AG04449 (cell line): ENCODE results near the gene UBXN10.
"Not testable (repeated sequence)": the region's sequence is repeated elsewhere in the genome, so short reads cannot be mapped to it uniquely, and the experiment has no call there.

ENCODE experiments used
- CTCF ChIA-PET: fragments of 350-600 bp; formaldehyde crosslinking; extraction: SDS; loops from one replicate; lab custom pipeline; 2021; ENCODE audit warnings: antibody characterized with exemption; lab: Yijun Ruan, JAX
- POLR2A ChIA-PET: fragments of 400-600, 350-600 bp; formaldehyde crosslinking; extraction: SDS; loops from one replicate; lab custom pipeline; 2020; ENCODE audit warnings: antibody characterized with exemption, inconsistent platforms; lab: Yijun Ruan, JAX
- DNase-seq: peaks from one replicate; pipeline ENCODE4 v3.0.0-alpha.2; 2010; ENCODE audit warnings: low read depth, low spot score
- H3K4me3 ChIP-seq: 2 replicates; pipeline ENCODE4 v1.5.1; 2011; ENCODE audit warnings: low read depth, mild to moderate bottlenecking, control low read depth, low read length
- TF ChIP-seq, protein P1 (sequence below): IDR thresholded peaks from one replicate; pipeline ENCODE4 v1.5.1; 2011; ENCODE audit warnings: mild to moderate bottlenecking, moderate library complexity, low read length, control low read depth, inconsistent platforms; ENCODE audit not compliant: insufficient read depth; ENCODE audit errors: missing control alignments

UBXN10 gene

DNA sequence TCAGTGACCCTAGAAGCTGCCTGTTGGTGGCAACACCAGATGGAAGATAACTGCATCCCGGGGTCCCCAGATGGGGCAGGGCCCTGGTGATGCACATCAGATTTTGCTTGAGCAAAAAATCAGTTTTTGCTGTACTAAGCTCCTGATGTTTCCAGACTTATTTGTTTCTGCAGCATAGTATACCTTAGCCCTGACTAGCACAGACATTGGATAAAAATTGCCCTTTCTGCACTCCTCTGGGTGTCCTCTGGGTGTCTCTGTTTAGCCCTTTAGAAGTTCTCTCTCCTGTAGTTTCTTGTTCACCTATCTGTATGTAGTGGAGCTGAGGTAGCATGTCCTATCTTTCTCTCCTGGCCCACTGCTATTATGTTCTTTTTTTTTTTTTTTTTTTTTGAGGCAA is 30.7 kb downstream of the UBXN10 start:
- no peak overlapping the region for H3K4me3 ChIP-seq
- DNase-seq: no peak
- POLR2A ChIA-PET: no interaction called here
- CTCF ChIA-PET: interaction anchor here (0.9 to 6.0 kb wide), 7 partner anchors 11 to 276 kb away, joined by 3 to 80 read pairs (median 3); no protein-coding TSS in a partner anchor
- TF ChIP-seq, protein P1, sequence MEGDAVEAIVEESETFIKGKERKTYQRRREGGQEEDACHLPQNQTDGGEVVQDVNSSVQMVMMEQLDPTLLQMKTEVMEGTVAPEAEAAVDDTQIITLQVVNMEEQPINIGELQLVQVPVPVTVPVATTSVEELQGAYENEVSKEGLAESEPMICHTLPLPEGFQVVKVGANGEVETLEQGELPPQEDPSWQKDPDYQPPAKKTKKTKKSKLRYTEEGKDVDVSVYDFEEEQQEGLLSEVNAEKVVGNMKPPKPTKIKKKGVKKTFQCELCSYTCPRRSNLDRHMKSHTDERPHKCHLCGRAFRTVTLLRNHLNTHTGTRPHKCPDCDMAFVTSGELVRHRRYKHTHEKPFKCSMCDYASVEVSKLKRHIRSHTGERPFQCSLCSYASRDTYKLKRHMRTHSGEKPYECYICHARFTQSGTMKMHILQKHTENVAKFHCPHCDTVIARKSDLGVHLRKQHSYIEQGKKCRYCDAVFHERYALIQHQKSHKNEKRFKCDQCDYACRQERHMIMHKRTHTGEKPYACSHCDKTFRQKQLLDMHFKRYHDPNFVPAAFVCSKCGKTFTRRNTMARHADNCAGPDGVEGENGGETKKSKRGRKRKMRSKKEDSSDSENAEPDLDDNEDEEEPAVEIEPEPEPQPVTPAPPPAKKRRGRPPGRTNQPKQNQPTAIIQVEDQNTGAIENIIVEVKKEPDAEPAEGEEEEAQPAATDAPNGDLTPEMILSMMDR: peak; percentile 18

DNA sequence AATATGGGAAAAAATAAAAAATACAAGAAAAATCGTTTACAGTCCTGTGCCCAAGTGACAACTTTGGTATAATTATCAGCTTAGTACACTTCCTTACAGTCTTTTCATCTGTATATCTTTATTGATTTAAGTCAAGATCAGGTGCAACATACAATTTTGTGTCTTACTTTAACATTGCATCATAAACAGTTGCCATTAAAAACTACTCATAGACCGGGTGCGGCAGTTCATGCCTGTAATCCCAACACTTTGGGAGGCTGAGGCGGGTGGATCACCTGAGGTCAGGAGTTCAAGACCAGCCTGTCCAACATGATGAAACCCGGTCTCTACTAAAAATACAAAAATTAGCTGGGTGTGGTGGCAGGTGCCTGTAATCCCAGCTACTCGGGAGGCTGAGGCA is 33.2 kb downstream of the UBXN10 start:
- DNase-seq, POLR2A ChIA-PET, H3K4me3 ChIP-seq: not testable (repeated sequence)
- CTCF ChIA-PET: interaction anchor here (0.8 to 6.0 kb wide), 8 partner anchors 9 to 274 kb away, joined by 3 to 80 read pairs (median 4); no protein-coding TSS in a partner anchor

DNA sequence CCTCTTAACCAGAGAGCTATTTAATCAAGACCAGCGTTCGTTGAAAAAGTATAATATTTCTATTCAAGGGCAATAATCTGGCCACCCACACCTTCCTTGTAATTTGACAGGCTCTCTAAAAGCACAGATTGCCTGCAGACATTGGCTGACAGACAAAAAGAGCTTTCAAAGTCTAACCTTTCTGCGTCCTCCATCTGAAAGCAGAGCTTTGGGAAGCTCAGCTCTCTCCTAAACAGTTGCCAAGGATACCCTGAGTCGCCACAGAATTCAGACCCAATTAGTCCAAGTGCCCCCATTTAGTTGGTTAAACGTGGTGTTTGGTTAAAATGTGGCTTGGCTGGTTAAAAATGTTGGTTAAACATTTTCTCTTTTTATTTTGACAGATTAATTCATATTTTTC is 34.1 kb downstream of the UBXN10 start:
- H3K4me3 ChIP-seq: no peak overlapping the region
- CTCF ChIA-PET: interaction anchor here (1.2 to 6.0 kb wide), 4 partner anchors 10 to 273 kb away, joined by 3 to 80 read pairs (median 6); no protein-coding TSS in a partner anchor
- POLR2A ChIA-PET: no interaction called here
- DNase-seq: no peak
- TF ChIP-seq, protein P1: no peak

DNA sequence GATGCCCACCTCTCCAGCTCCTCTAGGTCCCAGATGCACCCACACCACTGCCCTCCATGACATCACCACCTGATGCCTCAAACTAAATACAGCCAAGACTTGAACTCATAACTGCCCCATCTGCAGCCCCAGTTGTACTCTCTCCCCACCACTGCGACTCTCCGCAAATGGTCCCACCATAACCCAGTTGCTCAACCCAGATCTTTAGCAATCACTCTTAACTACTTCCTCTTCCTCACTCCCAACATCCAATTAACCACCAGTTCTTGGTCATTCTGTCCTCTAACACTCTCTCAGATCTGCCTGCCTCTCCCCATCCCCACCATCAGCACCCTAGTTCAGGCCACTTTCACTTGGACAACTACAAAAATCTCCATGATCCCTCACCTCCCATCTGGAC is 37.2 kb downstream of the UBXN10 start:
- ChIA-PET CTCF (interaction anchor here (1.3 to 2.8 kb wide), 2 partner anchors 10 to 272 kb away, joined by 3 to 15 read pairs; no protein-coding TSS in a partner anchor), POLR2A (no interaction called here)
- TF ChIP-seq, protein P1: no peak
- H3K4me3 ChIP-seq: no peak overlapping the region
- DNase-seq: no peak

DNA sequence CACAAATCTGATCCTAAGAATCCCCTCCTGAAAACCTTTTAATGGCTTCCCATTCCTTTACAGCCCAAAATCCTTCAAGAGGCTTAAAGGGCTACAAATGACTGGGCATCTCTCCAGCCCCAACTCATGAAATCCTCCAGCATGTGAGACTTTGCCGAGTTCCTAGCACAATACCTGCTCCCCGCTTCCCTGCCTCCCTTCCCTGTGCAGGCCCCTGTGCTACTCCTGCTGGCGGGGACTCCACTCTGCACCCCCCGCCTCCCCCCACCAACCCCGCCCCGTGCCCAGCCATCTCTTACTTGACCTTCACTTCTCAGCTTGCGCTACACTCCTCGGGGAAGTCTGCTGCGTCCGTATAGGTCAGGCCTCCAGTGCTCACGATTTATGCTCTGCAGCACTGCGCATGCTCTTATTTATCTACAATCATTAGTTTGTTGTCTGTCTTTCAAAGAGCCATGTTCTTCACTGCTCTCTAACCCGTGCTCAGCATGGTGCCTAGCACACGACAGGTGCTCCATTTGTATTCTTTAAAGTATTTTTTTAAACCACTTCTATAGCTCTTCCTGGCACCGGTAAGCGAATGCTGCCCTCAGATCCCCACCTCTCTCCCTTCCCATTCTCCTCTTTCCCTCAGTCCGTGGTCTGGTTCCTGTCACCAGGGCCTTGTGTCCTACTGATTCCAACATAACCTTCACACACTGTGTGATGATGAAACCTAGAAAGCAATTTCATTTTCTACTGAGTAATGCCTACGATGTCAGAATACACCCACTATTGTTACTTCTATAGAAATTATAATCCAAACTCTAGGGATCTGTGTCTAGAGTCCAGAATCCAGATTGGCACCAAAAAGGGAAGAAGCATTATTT is 37.9 kb downstream of the UBXN10 start:
- POLR2A ChIA-PET: no interaction called here
- TF ChIP-seq, protein P1: no peak
- CTCF ChIA-PET: interaction anchor here (2.8 to 3.3 kb wide), 2 partner anchors 11 kb away, joined by 15 to 23 read pairs; no protein-coding TSS in a partner anchor
- DNase-seq: no peak
- no peak overlapping the region for H3K4me3 ChIP-seq

DNA sequence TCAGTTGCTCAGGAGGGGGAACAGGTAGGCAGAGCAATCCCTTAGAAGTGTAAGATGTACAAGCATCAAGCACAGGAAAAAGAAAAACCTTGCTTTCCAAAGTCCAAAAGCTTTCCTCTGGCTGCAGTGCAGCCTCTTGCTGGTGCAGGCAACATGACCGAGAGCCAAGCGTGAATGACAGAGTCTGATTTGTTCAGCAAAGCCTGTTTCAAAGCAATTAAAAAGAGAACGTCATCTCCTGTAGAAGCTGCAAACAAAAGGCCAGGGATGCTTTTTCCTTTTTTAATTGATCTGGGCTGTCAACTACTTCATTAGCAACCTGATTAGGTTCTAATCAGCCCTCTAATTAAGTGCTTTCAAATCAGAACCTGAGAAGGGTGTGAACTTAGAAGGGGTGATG is 38.6 kb downstream of the UBXN10 start:
- H3K4me3 ChIP-seq: no peak overlapping the region
- ChIA-PET POLR2A (no interaction called here), CTCF (interaction anchor here (3.3 kb wide), 1 partner anchor 12 kb away, joined by 23 read pairs; no protein-coding TSS in a partner anchor)
- no peak for DNase-seq
- TF ChIP-seq, protein P1: no peak
